ENCODE results near the gene SLC39A11. TPM values are rescaled to one million over a fixed set of nuclear protein-coding genes. Genes with fewer than 3 reads are reported as not detected.
"Not testable (repeated sequence)": the region's sequence is repeated elsewhere in the genome, so short reads cannot be mapped to it uniquely, and the experiment has no call there.

Gene SLC39A11
- total RNA-seq, 1 experiment from 2014 or later, result 18.6 TPM

DNA sequence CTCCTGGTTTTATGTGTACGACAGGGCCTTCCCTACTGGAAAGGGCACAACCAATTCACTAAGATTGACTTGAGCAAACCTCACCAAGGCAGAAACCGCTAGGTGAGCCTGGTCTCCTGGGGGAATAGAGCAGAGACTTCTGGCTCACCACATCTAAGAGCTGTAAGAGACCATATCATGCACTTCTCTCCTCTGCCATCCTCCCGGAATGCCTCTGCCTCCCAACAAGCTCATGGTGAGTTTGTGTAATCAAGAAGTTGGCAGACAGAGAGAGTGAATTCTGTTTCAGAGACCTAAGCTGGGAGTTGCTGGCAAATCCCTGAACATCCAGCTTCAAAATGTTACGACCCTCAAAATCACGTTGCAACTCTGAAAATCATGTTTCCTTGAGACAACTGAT is 154.8 kb downstream of the SLC39A11 start:
- intact Hi-C loops (cut with micrococcal nuclease; ENCODE audit: unreplicated experiment), result no loop called here
- H3K4me3 ChIP-seq (ENCODE audit: low read depth, low read length, poor library complexity, severe bottlenecking), result no peak overlapping the region
- ChIA-PET CTCF (no interaction called here), POLR2A (ENCODE audit: low non-redundant PET) (interaction anchor here (0.5 kb wide), 1 partner anchor 207 kb away, joined by 7 read pairs; no protein-coding TSS in a partner anchor)
- no TSS peak for BruUV-seq (replicated peaks)
- H3K27ac ChIP-seq (ENCODE audit: low read depth, low read length, poor library complexity, severe bottlenecking), result no peak overlapping the region
- H3K9me3 ChIP-seq (ENCODE audit: low read depth, low read length, poor library complexity, severe bottlenecking), result no peaks in the 10 kb centered on the region
- TF ChIP-seq, protein P1, sequence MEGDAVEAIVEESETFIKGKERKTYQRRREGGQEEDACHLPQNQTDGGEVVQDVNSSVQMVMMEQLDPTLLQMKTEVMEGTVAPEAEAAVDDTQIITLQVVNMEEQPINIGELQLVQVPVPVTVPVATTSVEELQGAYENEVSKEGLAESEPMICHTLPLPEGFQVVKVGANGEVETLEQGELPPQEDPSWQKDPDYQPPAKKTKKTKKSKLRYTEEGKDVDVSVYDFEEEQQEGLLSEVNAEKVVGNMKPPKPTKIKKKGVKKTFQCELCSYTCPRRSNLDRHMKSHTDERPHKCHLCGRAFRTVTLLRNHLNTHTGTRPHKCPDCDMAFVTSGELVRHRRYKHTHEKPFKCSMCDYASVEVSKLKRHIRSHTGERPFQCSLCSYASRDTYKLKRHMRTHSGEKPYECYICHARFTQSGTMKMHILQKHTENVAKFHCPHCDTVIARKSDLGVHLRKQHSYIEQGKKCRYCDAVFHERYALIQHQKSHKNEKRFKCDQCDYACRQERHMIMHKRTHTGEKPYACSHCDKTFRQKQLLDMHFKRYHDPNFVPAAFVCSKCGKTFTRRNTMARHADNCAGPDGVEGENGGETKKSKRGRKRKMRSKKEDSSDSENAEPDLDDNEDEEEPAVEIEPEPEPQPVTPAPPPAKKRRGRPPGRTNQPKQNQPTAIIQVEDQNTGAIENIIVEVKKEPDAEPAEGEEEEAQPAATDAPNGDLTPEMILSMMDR (conservative IDR thresholded peaks at IDR 0.05; ENCODE audit: low read depth, low read length), result no peak
- no peak for TF ChIP-seq EZH2 (IDR thresholded peaks at IDR 0.05; ENCODE audit: borderline replicate concordance, low read depth, low read length, poor library complexity, severe bottlenecking)
- peaks cover under 1% of the 10 kb centered on the region for H3K4me1 ChIP-seq (ENCODE audit: insufficient read depth, low read length, poor library complexity, severe bottlenecking)
- no peaks in the 10 kb centered on the region for H3K27me3 ChIP-seq (replicated peaks; ENCODE audit: insufficient read depth, low read depth, low read length, poor library complexity)
- DNase-seq (ENCODE audit: low spot score), result no peak
- no peaks in the 10 kb centered on the region for H3K36me3 ChIP-seq (ENCODE audit: insufficient read depth, low read length, poor library complexity, severe bottlenecking)

DNA sequence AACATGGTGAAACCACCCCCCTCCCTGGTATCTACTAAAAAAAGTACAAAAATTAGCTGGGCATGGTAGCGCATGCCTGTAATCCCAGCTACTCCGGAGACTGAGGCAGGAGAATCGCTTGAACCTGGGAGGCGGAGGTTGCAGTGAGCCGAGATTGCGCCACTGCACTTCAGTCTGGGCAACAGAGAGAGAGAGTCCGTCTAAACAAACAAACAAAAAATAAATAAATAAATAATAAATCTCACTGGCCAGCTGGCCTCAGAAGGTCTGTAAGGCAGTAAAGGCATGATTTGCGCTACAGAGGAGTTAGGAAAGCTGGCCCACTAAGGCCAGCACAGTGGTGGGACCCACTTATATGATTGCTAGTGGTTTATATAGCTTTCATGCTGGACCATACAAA is 155.2 kb downstream of the SLC39A11 start:
- intact Hi-C loops (cut with micrococcal nuclease; ENCODE audit: unreplicated experiment); H3K27ac ChIP-seq (ENCODE audit: low read depth, low read length, poor library complexity, severe bottlenecking); CTCF ChIA-PET; H3K4me3 ChIP-seq (ENCODE audit: low read depth, low read length, poor library complexity, severe bottlenecking); H3K36me3 ChIP-seq (ENCODE audit: insufficient read depth, low read length, poor library complexity, severe bottlenecking); H3K27me3 ChIP-seq (replicated peaks; ENCODE audit: insufficient read depth, low read depth, low read length, poor library complexity); H3K9me3 ChIP-seq (ENCODE audit: low read depth, low read length, poor library complexity, severe bottlenecking); DNase-seq (ENCODE audit: low spot score); BruUV-seq (replicated peaks); H3K4me1 ChIP-seq (ENCODE audit: insufficient read depth, low read length, poor library complexity, severe bottlenecking): not testable (repeated sequence)
- POLR2A ChIA-PET (ENCODE audit: low non-redundant PET), result interaction anchor here (0.5 kb wide), 1 partner anchor 208 kb away, joined by 7 read pairs; no protein-coding TSS in a partner anchor

DNA sequence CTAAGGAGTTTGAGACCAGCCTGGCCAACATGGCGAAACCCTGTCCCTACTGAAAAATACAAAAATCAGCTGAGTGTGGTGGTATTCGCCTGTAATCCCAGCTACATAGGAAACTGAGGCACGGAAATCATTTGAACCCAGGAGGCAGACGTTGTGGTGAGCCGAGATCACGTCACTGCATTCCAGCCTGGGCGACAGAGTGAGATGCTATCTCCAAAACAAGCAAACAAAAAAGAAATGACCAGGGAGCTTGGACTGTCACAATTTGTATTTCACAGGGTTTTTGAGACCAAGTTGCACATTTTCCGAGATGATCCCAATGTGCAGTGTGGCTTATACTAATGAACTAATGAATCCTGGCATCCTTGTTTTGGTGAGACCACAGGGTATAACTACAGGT is 156.5 kb downstream of the SLC39A11 start:
- ChIA-PET POLR2A (ENCODE audit: low non-redundant PET) (no interaction called here), CTCF (no interaction called here)
- H3K9me3 ChIP-seq (ENCODE audit: low read depth, low read length, poor library complexity, severe bottlenecking), result no peaks in the 10 kb centered on the region
- H3K4me3 ChIP-seq (ENCODE audit: low read depth, low read length, poor library complexity, severe bottlenecking), result no peak overlapping the region
- H3K36me3 ChIP-seq (ENCODE audit: insufficient read depth, low read length, poor library complexity, severe bottlenecking), result no peaks in the 10 kb centered on the region
- intact Hi-C loops (cut with micrococcal nuclease; ENCODE audit: unreplicated experiment), result no loop called here
- no peak for DNase-seq (ENCODE audit: low spot score)
- TF ChIP-seq EZH2 (IDR thresholded peaks at IDR 0.05; ENCODE audit: borderline replicate concordance, low read depth, low read length, poor library complexity, severe bottlenecking), result no peak
- TF ChIP-seq, protein P1 (conservative IDR thresholded peaks at IDR 0.05; ENCODE audit: low read depth, low read length), result no peak
- H3K27ac ChIP-seq (ENCODE audit: low read depth, low read length, poor library complexity, severe bottlenecking), result no peak overlapping the region
- no TSS peak for BruUV-seq (replicated peaks)
- H3K4me1 ChIP-seq (ENCODE audit: insufficient read depth, low read length, poor library complexity, severe bottlenecking), result no peaks in the 10 kb centered on the region
- H3K27me3 ChIP-seq (replicated peaks; ENCODE audit: insufficient read depth, low read depth, low read length, poor library complexity), result no peaks in the 10 kb centered on the region

DNA sequence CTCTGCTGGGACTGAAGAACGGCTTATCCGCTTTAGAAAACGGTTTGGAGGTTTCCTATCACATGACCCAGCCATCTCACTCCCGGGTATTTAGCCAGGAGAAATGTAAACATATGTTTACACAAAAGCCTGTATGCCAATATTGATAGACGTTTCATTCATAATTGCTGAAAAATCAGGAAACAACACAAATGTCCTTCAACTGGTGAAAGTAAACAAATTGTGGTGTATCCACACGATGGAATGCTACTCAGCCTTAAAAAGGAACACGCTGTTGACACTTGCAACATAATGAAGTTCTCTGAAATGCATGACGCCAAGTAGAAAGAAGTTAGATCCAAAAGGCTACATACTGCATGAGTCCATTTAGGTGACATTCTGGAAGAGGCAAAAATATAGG is 157.6 kb downstream of the SLC39A11 start:
- Histone ChIP-seq H3K27me3 (replicated peaks; ENCODE audit: insufficient read depth, low read depth, low read length, poor library complexity) (no peaks in the 10 kb centered on the region), H3K36me3 (ENCODE audit: insufficient read depth, low read length, poor library complexity, severe bottlenecking) (no peaks in the 10 kb centered on the region), H3K4me3 (ENCODE audit: low read depth, low read length, poor library complexity, severe bottlenecking) (no peak overlapping the region), H3K4me1 (ENCODE audit: insufficient read depth, low read length, poor library complexity, severe bottlenecking) (no peaks in the 10 kb centered on the region), H3K27ac (ENCODE audit: low read depth, low read length, poor library complexity, severe bottlenecking) (no peak overlapping the region), H3K9me3 (ENCODE audit: low read depth, low read length, poor library complexity, severe bottlenecking) (no peaks in the 10 kb centered on the region)
- DNase-seq (ENCODE audit: low spot score), result no peak
- TF ChIP-seq, protein P1 (conservative IDR thresholded peaks at IDR 0.05; ENCODE audit: low read depth, low read length), result no peak
- TF ChIP-seq EZH2 (IDR thresholded peaks at IDR 0.05; ENCODE audit: borderline replicate concordance, low read depth, low read length, poor library complexity, severe bottlenecking), result no peak
- ChIA-PET POLR2A (ENCODE audit: low non-redundant PET) (no interaction called here), CTCF (no interaction called here)
- intact Hi-C loops (cut with micrococcal nuclease; ENCODE audit: unreplicated experiment), result no loop called here
- no TSS peak for BruUV-seq (replicated peaks)
